ENCODE measurements around the gene UQCC5. TPM values are rescaled to one million over a fixed set of nuclear protein-coding genes. Genes with fewer than 3 reads are reported as not detected.
A peak's percentile ranks its signal among the peaks of the same experiment; 100 is the strongest.

UQCC5 gene
- polyA plus RNA-seq, 1 donor from 2014 or later: 20.5 TPM

GRCh38 chr3:52530918-52531826 lies 5.2 kb upstream of the UQCC5 start:
- H3K27ac ChIP-seq (ENCODE audit: low read length): no peak overlapping the region
- peaks cover 7% of the 10 kb centered on the region for H3K27me3 ChIP-seq (ENCODE audit: insufficient read depth, low read depth, low read length)
- H3K9me3 ChIP-seq (ENCODE audit: low read length): no peaks in the 10 kb centered on the region
- TF ChIP-seq TAF1 (IDR thresholded peaks at IDR 0.05; ENCODE audit: low read depth) (no peak), EZH2 (IDR thresholded peaks at IDR 0.05; ENCODE audit: borderline replicate concordance, insufficient read depth, low read length, poor library complexity, severe bottlenecking) (no peak), CTCF (IDR thresholded peaks at IDR 0.05; ENCODE audit: poor library complexity, severe bottlenecking) (no peak), MXI1 (conservative IDR thresholded peaks at IDR 0.05; ENCODE audit: poor library complexity, severe bottlenecking) (no peak), RAD21 (conservative IDR thresholded peaks at IDR 0.05) (no peak), EP300 (conservative IDR thresholded peaks at IDR 0.05; ENCODE audit: poor library complexity, severe bottlenecking) (no peak), POLR2AphosphoS5 (IDR thresholded peaks at IDR 0.05) (no peak), REST (IDR thresholded peaks at IDR 0.05; ENCODE audit: borderline replicate concordance) (no peak), SMC3 (conservative IDR thresholded peaks at IDR 0.05; ENCODE audit: poor library complexity) (no peak)
- no peak overlapping the region for H3K9ac ChIP-seq (ENCODE audit: low read length)
- no peak overlapping the region for H2AFZ ChIP-seq (ENCODE audit: low read depth, low read length)
- H3K4me2 ChIP-seq (ENCODE audit: low read length): no peak overlapping the region
- no peaks in the 10 kb centered on the region for H3K9me2 ChIP-seq (ENCODE audit: insufficient read depth, low read length)
- H3K4me3 ChIP-seq (ENCODE audit: low read length): no peak overlapping the region
- no peaks in the 10 kb centered on the region for H3F3A ChIP-seq (ENCODE audit: insufficient read depth, low read length, poor library complexity, severe bottlenecking)
- H3K79me2 ChIP-seq (replicated peaks; ENCODE audit: insufficient read depth, low read length): peaks cover 8% of the 10 kb centered on the region
- no peaks in the 10 kb centered on the region for H3K36me3 ChIP-seq (ENCODE audit: insufficient read depth, low read length)
- H4K20me1 ChIP-seq (ENCODE audit: insufficient read depth): no peaks in the 10 kb centered on the region

GRCh38 chr3:52531860-52532516 lies 4.4 kb upstream of the UQCC5 start:
- peaks cover 7% of the 10 kb centered on the region for H3K27me3 ChIP-seq (ENCODE audit: insufficient read depth, low read depth, low read length)
- H3K9ac ChIP-seq (ENCODE audit: low read length): no peak overlapping the region
- peak overlapping the region; percentile 76 for H3K4me3 ChIP-seq (ENCODE audit: low read length)
- H4K20me1 ChIP-seq (ENCODE audit: insufficient read depth): no peaks in the 10 kb centered on the region
- TF ChIP-seq POLR2AphosphoS5 (IDR thresholded peaks at IDR 0.05) (no peak), RAD21 (conservative IDR thresholded peaks at IDR 0.05) (no peak), SMC3 (conservative IDR thresholded peaks at IDR 0.05; ENCODE audit: poor library complexity) (no peak), REST (IDR thresholded peaks at IDR 0.05; ENCODE audit: borderline replicate concordance) (no peak), TAF1 (IDR thresholded peaks at IDR 0.05; ENCODE audit: low read depth) (no peak), EZH2 (IDR thresholded peaks at IDR 0.05; ENCODE audit: borderline replicate concordance, insufficient read depth, low read length, poor library complexity, severe bottlenecking) (no peak), EP300 (conservative IDR thresholded peaks at IDR 0.05; ENCODE audit: poor library complexity, severe bottlenecking) (no peak), MXI1 (conservative IDR thresholded peaks at IDR 0.05; ENCODE audit: poor library complexity, severe bottlenecking) (no peak), CTCF (IDR thresholded peaks at IDR 0.05; ENCODE audit: poor library complexity, severe bottlenecking) (no peak)
- no peak overlapping the region for H3K27ac ChIP-seq (ENCODE audit: low read length)
- no peak overlapping the region for H3K4me2 ChIP-seq (ENCODE audit: low read length)
- H2AFZ ChIP-seq (ENCODE audit: low read depth, low read length): no peak overlapping the region
- peaks cover 8% of the 10 kb centered on the region for H3K79me2 ChIP-seq (replicated peaks; ENCODE audit: insufficient read depth, low read length)
- no peaks in the 10 kb centered on the region for H3K9me2 ChIP-seq (ENCODE audit: insufficient read depth, low read length)
- H3K36me3 ChIP-seq (ENCODE audit: insufficient read depth, low read length): no peaks in the 10 kb centered on the region
- no peaks in the 10 kb centered on the region for H3K9me3 ChIP-seq (ENCODE audit: low read length)
- no peaks in the 10 kb centered on the region for H3F3A ChIP-seq (ENCODE audit: insufficient read depth, low read length, poor library complexity, severe bottlenecking)
